Stromal cell of bone marrow (primary cell): ENCODE data around the gene RNF130.

ENCODE experiments used
- DNase-seq: peaks from one replicate; pipeline ENCODE4 v3.0.0-alpha.2; 2012; ENCODE audit warnings: low read depth

RNF130 gene

GRCh38 chr5:179915406-179915935 lies 156.1 kb downstream of the RNF130 start:
- no peak for DNase-seq

GRCh38 chr5:179914032-179914755 lies 157.4 kb downstream of the RNF130 start:
- peak; percentile 33 for DNase-seq

GRCh38 chr5:179913461-179913860 lies 158.1 kb downstream of the RNF130 start:
- DNase-seq = no peak

GRCh38 chr5:179912951-179913350 lies 158.6 kb downstream of the RNF130 start:
- DNase-seq = no peak

- no peak for DNase-seq
Observed at GRCh38 chr5:179912386-179912785, 159.2 kb downstream of the RNF130 start.

GRCh38 chr5:179909224-179909623 lies 162.3 kb downstream of the RNF130 start:
- no peak for DNase-seq

GRCh38 chr5:179908528-179908927 lies 163.0 kb downstream of the RNF130 start:
- DNase-seq = no peak

GRCh38 chr5:179907556-179908324 lies 163.8 kb downstream of the RNF130 start, which contains the start of gene TBC1D9B:
Gene TBC1D9B, minus strand, starts transcription at chr5:179907897. Its CDS starts 76 bp downstream, at chr5:179907821.
- peak; percentile 39 for DNase-seq

- DNase-seq = peak; percentile 7
Observed at GRCh38 chr5:179906795-179907555, 164.6 kb downstream of the RNF130 start.

GRCh38 chr5:179906294-179906794 lies 165.2 kb downstream of the RNF130 start:
- no peak for DNase-seq

GRCh38 chr5:179905161-179905560 lies 166.4 kb downstream of the RNF130 start:
- no peak for DNase-seq
